WI38 (cell line): ENCODE data around the gene TMEM222.
A peak's percentile ranks its signal among the peaks of the same experiment; 100 is the strongest.
"Not testable (repeated sequence)": the region's sequence is repeated elsewhere in the genome, so short reads cannot be mapped to it uniquely, and the experiment has no call there.

Experiments
- H3K4me3 ChIP-seq: 2 replicates; pipeline ENCODE4 v1.5.1; 2011; ENCODE audit warnings: low read depth, mild to moderate bottlenecking, control low read depth, low read length
- TF ChIP-seq, protein P1 (sequence below): IDR thresholded peaks from 2 replicates; pipeline ENCODE4 v1.5.1; 2012; ENCODE audit warnings: low read depth, mild to moderate bottlenecking, control low read depth, low read length

The TMEM222 gene, protein sequence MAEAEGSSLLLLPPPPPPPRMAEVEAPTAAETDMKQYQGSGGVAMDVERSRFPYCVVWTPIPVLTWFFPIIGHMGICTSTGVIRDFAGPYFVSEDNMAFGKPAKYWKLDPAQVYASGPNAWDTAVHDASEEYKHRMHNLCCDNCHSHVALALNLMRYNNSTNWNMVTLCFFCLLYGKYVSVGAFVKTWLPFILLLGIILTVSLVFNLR

DNA sequence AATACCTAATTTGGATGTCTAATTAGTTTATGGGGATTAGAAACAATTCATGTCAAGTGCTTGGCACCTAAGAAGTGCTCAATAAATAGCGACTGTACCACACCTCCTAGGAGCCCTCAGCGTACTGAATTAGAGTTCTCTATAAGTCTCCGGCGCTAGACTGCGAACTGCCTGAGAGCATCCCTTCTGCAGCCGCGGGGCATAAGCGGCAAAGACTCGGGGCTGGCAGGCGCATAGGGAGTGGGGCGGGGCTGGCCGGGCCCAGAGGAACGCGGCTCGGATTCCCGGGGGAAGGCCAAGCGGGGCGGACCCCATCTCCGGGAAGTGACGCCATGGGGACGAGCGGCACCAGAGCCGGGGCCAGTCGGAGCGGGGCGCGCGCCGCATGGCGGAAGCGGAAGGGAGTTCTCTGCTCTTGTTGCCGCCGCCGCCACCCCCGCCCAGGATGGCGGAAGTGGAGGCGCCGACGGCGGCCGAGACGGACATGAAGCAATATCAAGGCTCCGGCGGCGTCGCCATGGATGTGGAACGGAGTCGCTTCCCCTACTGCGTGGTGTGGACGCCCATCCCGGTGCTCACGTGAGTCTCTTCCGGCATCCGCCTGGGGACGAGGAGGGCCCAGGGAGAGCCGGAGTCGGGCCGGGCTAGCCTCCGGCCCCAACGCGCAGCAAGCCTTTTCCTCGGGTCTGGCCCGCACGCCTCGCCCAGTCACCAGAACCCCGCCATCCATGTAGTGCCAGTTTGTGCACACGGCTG, at the start of gene TMEM222:
Gene TMEM222, plus strand, starts transcription at position 351 of the 756 bp plus-strand sequence. Its CDS starts 35 bp downstream, at position 386.
- TF ChIP-seq, protein P1, sequence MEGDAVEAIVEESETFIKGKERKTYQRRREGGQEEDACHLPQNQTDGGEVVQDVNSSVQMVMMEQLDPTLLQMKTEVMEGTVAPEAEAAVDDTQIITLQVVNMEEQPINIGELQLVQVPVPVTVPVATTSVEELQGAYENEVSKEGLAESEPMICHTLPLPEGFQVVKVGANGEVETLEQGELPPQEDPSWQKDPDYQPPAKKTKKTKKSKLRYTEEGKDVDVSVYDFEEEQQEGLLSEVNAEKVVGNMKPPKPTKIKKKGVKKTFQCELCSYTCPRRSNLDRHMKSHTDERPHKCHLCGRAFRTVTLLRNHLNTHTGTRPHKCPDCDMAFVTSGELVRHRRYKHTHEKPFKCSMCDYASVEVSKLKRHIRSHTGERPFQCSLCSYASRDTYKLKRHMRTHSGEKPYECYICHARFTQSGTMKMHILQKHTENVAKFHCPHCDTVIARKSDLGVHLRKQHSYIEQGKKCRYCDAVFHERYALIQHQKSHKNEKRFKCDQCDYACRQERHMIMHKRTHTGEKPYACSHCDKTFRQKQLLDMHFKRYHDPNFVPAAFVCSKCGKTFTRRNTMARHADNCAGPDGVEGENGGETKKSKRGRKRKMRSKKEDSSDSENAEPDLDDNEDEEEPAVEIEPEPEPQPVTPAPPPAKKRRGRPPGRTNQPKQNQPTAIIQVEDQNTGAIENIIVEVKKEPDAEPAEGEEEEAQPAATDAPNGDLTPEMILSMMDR = no peak
- H3K4me3 ChIP-seq = peak within 1 kb of the TSS; percentile 100

DNA sequence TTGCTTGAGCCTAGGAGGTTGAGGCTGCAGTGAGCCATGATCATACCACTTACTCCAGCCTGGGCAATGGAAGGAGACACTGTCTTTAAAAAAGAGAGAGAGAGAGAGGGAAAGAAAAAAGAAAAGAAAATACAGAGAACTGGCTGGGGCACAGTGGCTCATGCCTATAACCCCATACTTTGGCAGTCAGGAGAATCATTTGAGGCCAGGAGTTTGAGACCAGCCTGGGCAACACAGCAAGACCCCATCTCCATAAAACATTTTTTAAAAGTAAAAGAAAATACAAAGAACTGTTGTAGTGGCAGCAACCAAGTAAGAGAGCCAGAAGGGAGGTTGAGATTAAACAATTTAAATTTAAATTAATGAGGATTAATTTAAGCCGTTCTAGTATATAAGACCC, 47.8 kb upstream of the TMEM222 start:
- TF ChIP-seq, protein P1 = no peak
- no peak overlapping the region for H3K4me3 ChIP-seq

DNA sequence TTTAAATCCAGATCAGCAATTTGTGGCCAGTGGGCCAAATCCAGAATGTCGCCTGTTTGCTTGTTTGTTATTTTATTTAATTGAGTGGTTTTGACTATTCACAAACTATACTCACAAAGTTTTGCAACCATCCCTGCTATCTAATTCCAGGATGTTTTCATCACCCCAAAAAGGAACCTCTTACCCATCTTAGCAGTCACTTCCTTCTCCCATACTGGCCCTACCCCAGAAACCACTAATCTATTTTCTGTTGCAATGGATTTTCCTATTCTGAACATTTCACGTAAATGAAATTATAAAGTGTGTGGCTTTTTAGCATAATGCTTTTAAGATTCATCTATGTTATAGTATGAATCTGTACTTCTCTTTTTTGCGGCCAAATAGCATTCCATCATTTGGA, 46.3 kb upstream of the TMEM222 start:
- no peak overlapping the region for H3K4me3 ChIP-seq
- TF ChIP-seq, protein P1 = no peak

DNA sequence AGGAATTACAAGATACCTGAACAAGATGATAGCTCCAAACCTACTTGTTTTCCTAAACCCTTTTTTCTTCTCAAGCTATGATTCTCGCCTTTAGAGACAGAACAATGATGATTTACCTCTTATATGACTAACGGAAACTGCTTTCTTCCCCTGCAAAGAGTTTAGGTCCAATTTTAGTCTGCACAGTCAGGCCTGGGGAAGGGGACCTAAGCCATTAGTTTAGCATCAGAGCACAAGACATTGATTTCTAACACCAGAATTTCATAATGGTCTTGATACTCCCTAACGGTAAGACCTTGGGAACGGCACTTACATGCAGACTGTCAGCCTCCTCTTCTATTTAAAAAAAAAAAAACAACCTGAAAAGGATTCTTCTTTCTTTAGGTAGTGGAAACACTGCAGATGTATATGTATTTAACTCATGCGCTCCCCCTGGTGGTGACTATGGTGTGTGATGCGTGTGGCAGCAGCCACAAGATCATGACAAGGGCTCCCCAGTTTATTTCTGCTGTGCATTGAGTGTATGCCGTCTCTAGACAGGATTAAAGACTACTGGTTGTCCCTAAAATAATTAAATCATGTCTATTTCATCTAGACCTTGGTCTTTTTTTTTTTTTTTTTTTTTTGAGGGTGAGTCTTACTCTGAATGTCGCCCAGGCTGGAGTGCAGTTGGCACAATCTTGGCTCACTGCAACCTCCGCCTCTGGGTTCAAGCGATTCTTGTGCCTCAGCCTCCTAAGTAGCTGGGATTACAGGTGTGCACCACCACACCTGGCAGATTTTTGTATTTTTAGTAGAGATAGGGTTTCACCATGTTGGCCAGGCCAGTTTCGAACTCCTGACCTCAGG, 37.3 kb upstream of the TMEM222 start:
- TF ChIP-seq, protein P1 = peak; percentile 61
- no peak overlapping the region for H3K4me3 ChIP-seq

DNA sequence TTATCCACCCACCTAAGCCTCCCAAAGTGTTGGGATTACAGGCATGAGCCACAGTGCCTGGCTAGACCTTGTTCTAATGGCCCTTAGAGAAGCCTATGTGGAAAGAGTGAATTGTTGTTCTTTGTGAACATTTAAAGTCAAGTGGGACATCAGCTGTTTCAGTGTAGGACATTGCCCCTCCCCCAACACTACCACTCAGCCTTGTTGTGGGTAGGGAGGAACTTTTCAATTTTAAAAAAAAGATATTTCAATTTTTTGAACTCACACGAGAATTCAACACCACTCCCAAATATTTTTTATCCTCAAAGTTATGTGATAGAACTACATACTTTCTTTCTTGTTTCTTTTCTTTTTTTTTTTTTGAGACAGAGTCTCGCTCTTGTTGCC, 36.7 kb upstream of the TMEM222 start:
- no peak overlapping the region for H3K4me3 ChIP-seq
- TF ChIP-seq, protein P1 = no peak

DNA sequence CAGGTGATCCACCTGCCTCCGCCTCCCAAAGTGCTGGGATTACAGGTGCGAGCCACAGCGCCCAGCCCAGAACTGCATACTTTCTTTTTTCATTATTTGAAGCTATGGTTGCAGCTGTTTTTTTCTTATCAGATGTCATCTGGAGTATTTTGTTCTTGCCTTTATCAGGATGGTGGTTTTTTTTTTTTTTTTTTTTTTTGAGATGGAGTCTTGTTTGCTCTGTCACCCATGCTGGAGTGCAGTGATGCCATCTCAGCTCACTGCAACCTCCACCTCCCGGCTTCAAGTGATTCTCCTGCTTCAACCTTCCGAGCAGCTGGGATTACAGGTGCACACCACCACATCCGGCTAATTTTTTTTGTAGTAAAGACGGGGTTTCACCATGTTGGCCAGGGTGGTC, 36.1 kb upstream of the TMEM222 start:
- not testable (repeated sequence) for H3K4me3 ChIP-seq

DNA sequence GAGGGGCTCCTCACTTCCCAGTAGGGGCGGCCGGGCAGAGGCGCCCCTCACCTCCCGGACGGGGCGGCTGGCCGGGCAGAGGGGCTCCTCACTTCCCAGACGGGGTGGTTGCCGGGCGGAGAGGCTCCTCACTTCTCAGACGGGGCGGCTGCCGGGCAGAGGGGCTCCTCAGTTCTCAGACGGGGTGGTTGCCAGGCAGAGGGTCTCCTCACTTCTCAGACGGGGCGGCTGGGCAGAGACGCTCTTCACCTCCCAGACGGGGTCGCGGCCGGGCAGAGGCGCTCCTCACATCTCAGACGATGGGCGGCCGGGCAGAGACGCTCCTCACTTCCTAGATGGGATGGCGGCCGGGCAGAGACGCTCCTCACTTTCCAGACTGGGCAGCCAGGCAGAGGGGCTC, 32.8 kb upstream of the TMEM222 start:
- not testable (repeated sequence) for H3K4me3 ChIP-seq

DNA sequence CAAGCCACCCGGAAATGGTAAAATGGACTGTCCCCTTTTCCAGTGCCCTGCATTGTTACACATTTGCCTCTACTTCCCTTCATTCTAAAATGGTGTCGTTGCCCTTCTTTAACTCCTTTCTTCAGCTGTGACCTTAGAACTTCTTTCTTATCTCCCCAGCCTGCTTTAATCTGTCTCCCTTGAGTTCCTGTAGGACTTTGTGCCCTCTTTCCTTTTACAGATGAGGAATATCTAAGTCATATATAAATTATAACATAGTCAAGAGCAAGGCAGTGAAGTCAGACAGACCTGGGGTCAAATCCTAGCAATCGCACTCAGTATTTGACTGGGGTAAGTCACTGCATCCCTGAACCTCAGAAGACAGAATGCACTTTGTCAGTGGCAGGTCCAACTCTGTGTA, 31.4 kb upstream of the TMEM222 start:
- TF ChIP-seq, protein P1 = no peak
- no peak overlapping the region for H3K4me3 ChIP-seq
